ENCODE measurements around the gene PIWIL1. TPM values are rescaled to one million over a fixed set of nuclear protein-coding genes. Genes with fewer than 3 reads are reported as not detected.

Gene PIWIL1
- total and polyA plus RNA-seq, 10 donors = 0.03 to 3.5 (median 0.61) TPM; not detected in 1

- no peak overlapping the region for H3K4me3 ChIP-seq
- no peak for DNase-seq
- H3K27ac ChIP-seq = no peak overlapping the region
- peaks cover 0 to 4% (median 0%) of the 10 kb centered on the region in 8 donors for H3K9me3 ChIP-seq
- no peaks in the 10 kb centered on the region for H3K36me3 ChIP-seq
- intact Hi-C loops (cut with DNase I; ENCODE audit: low total_unique reads) = loop anchor here (5.0 kb wide), 1 partner anchor 288 kb away; no protein-coding TSS in a partner anchor
- peaks cover 0 to 9% (median 0%) of the 10 kb centered on the region in 6 donors for H3K4me1 ChIP-seq
- WGBS, 5 donors = 40 to 50% (median 46%) methylated on average over 14 to 15 of the region's 15 CpGs
- peaks cover 0 to 44% (median 16%) of the 10 kb centered on the region in 7 donors for H3K27me3 ChIP-seq (replicated peaks in 1 of 7)
- no peak for TF ChIP-seq POLR2A (IDR thresholded peaks at IDR 0.05)
- TF ChIP-seq, protein P1, sequence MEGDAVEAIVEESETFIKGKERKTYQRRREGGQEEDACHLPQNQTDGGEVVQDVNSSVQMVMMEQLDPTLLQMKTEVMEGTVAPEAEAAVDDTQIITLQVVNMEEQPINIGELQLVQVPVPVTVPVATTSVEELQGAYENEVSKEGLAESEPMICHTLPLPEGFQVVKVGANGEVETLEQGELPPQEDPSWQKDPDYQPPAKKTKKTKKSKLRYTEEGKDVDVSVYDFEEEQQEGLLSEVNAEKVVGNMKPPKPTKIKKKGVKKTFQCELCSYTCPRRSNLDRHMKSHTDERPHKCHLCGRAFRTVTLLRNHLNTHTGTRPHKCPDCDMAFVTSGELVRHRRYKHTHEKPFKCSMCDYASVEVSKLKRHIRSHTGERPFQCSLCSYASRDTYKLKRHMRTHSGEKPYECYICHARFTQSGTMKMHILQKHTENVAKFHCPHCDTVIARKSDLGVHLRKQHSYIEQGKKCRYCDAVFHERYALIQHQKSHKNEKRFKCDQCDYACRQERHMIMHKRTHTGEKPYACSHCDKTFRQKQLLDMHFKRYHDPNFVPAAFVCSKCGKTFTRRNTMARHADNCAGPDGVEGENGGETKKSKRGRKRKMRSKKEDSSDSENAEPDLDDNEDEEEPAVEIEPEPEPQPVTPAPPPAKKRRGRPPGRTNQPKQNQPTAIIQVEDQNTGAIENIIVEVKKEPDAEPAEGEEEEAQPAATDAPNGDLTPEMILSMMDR (IDR thresholded peaks at IDR 0.05 in 8 of 11, conservative IDR thresholded peaks at IDR 0.05 in 3 of 11) = peak in 10 of 11 experiments; percentile 6 to 65 (median 54)
These were observed 1.9 kb upstream of the PIWIL1 start for GRCh38 chr12:130335517-130336392.

- Histone ChIP-seq H3K36me3 (no peaks in the 10 kb centered on the region), H3K27ac (no peak overlapping the region), H3K4me3 (no peak overlapping the region), H3K4me1 (peaks cover 0 to 9% (median 0%) of the 10 kb centered on the region in 6 donors), H3K9me3 (peaks cover 0 to 4% (median 0%) of the 10 kb centered on the region in 8 donors), H3K27me3 (replicated peaks in 1 of 7) (peaks cover 0 to 44% (median 16%) of the 10 kb centered on the region in 7 donors)
- WGBS, 5 donors = 76 to 92% (median 79%) methylated on average over 31 to 33 of the region's 33 CpGs
- TF ChIP-seq, protein P1 (IDR thresholded peaks at IDR 0.05 in 8 of 11, conservative IDR thresholded peaks at IDR 0.05 in 3 of 11) = no peak
- TF ChIP-seq POLR2A (IDR thresholded peaks at IDR 0.05) = no peak
- TF ChIP-seq POLR2AphosphoS5 (IDR thresholded peaks at IDR 0.05) = no peak
- no peak for DNase-seq
- intact Hi-C loops (cut with DNase I; ENCODE audit: low total_unique reads) = loop anchor here (5.0 kb wide), 1 partner anchor 290 kb away; no protein-coding TSS in a partner anchor
These were observed 782 bp upstream of the PIWIL1 start for GRCh38 chr12:130336723-130337487.

GRCh38 chr12:130338794-130339601 lies 1.3 kb downstream of the PIWIL1 start:
- WGBS, 5 donors = 22 to 43% (median 23%) methylated on average over 49 to 82 of the region's 82 CpGs
- intact Hi-C loops (cut with DNase I; ENCODE audit: low total_unique reads) = loop anchor here (5.0 kb wide), 1 partner anchor 292 kb away; no protein-coding TSS in a partner anchor
- DNase-seq = no peak

More at GRCh38 chr12:130338794-130339601, 1.3 kb downstream of the PIWIL1 start:
- Histone ChIP-seq H3K27me3 (replicated peaks in 1 of 7) (peaks cover 0 to 36% (median 16%) of the 10 kb centered on the region in 7 donors), H3K9me3 (peaks cover 0 to 4% (median 0%) of the 10 kb centered on the region in 8 donors), H3K36me3 (no peaks in the 10 kb centered on the region), H3K4me1 (peaks cover 0 to 9% (median 0%) of the 10 kb centered on the region in 6 donors), H3K4me3 (peak overlapping the region in 4 of 8 donors; percentile 1 to 35 (median 11)), H3K27ac (no peak overlapping the region)
- TF ChIP-seq POLR2A (IDR thresholded peaks at IDR 0.05) (no peak), POLR2AphosphoS5 (IDR thresholded peaks at IDR 0.05) (no peak)
- TF ChIP-seq, protein P1 (IDR thresholded peaks at IDR 0.05 in 8 of 11, conservative IDR thresholded peaks at IDR 0.05 in 3 of 11) = no peak

Measured in spleen (tissue), 11 donors.